Colonic mucosa (tissue), 4 donors: ENCODE measurements around the gene KLHL14. TPM values are rescaled to one million over a fixed set of nuclear protein-coding genes. Genes with fewer than 3 reads are reported as not detected.

Source experiments
- DNase-seq: peaks from one replicate; pipeline ENCODE4 v3.0.0-alpha.2; 2020
- H3K27ac ChIP-seq: fragments of 200-600 bp; one replicate; pipeline ENCODE4 v1.8.0; 2021
- H3K27me3 ChIP-seq: fragments of 200-600 bp; one replicate; pipeline ENCODE4 v1.8.0; 2021
- H3K36me3 ChIP-seq: fragments of 200-600 bp; one replicate; pipeline ENCODE4 v1.8.0; 2021
- H3K4me1 ChIP-seq: fragments of 200-600 bp; one replicate; pipeline ENCODE4 v1.8.0; 2021; ENCODE audit warnings: mild to moderate bottlenecking
- H3K4me3 ChIP-seq: fragments of 200-600 bp; one replicate; pipeline ENCODE4 v1.8.0; 2021
- H3K9ac ChIP-seq, 2 donors: one replicate each; pipeline ENCODE4 v1.7.0; 2013; ENCODE audit warnings: control low read depth in 2 of 2, low read depth in 2 of 2, low read length in 2 of 2
- H3K9me3 ChIP-seq: fragments of 200-600 bp; one replicate; pipeline ENCODE4 v1.8.0; 2021
- intact Hi-C: fragments of 100-400 bp; cut with DNase I; formaldehyde crosslinking; loops from one replicate; pipeline ENCODE4 v1.14.1; 2022
- total RNA-seq, 2 donors: library from RNA; stranded (reverse); fragmentation: NEBNext Ultra II Directional in 1 of 2; extraction: Animal tissue kit (Norgen Biotek cat#: 25700) in 1 of 2; gene quantifications; one replicate each; pipeline ENCODE4 v1.2.1, GENCODE V29; 2021
- TF ChIP-seq, protein P1 (sequence below): fragments of 200-600 bp; IDR thresholded peaks from one replicate; pipeline ENCODE4 v1.8.0; 2022; ENCODE audit warnings: antibody characterized with exemption, mild to moderate bottlenecking
- donor health status: healthy.
- donor health status: DM: no; HTN: no; CAD: no.
- donor health status: DM: no; HTN: no; CAD: no.

The KLHL14 gene
- total RNA-seq, 2 donors from 2014 or later, result 0.07 to 0.08 TPM

DNA sequence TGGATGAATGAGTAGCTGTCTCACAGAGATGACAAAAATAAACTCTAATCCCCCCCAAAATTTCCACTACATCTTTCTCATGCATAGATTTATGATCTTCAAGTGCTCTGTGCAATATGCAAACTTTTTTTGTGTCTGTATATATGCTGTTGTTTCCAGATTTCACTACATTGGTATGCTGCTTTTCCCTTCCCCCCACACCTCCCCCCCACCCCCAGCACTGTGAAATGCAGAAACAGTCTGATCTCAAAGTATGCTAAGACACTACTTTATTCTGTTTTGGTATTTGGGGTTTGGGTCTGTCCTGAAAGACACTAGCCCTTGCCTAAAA lies 524 bp upstream of the KLHL14 start:
- TF ChIP-seq, protein P1, sequence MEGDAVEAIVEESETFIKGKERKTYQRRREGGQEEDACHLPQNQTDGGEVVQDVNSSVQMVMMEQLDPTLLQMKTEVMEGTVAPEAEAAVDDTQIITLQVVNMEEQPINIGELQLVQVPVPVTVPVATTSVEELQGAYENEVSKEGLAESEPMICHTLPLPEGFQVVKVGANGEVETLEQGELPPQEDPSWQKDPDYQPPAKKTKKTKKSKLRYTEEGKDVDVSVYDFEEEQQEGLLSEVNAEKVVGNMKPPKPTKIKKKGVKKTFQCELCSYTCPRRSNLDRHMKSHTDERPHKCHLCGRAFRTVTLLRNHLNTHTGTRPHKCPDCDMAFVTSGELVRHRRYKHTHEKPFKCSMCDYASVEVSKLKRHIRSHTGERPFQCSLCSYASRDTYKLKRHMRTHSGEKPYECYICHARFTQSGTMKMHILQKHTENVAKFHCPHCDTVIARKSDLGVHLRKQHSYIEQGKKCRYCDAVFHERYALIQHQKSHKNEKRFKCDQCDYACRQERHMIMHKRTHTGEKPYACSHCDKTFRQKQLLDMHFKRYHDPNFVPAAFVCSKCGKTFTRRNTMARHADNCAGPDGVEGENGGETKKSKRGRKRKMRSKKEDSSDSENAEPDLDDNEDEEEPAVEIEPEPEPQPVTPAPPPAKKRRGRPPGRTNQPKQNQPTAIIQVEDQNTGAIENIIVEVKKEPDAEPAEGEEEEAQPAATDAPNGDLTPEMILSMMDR, result no peak
- H3K27me3 ChIP-seq, result peaks cover 35% of the 10 kb centered on the region
- no peaks in the 10 kb centered on the region for H3K9me3 ChIP-seq
- H3K27ac ChIP-seq, result no peak overlapping the region
- DNase-seq, result no peak
- intact Hi-C loops, result no loop called here
- H3K9ac ChIP-seq, result no peak overlapping the region
- no peaks in the 10 kb centered on the region for H3K36me3 ChIP-seq
- no peak overlapping the region for H3K4me3 ChIP-seq
- peaks cover 7% of the 10 kb centered on the region for H3K4me1 ChIP-seq

DNA sequence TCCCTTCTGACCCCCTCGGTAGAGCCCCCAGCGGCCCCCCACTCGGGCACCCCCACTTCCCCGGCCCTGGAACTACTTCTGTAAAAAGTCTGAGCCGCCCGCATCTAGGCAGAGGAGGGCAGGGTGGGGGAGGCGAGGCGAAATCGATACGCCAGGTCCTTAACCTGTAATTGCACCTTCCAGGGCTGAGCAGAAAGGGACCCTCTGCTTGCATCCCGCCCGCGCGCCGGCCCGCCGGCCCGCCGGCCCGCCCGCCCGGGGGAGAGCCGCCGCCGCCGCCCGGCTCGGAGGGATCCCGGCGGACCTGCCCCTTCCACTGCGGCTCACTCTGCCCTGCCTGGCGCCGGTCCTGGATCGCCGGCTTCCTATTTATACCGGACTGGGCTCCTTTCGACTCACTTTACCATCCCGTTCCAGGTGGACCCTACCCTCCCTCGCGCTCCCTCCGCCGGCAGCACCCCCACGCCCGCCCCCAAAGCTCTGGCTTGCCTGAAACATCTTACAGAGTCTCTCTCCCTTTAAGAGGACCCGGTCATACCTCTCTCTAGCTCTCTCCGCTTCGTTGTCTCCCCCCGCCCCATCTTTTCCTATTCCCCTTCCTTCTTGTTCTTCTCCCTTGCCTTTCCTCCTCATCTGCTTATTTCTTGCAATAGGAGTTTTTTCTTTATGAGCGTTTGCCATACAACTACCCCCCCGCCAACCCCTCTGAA lies 797 bp downstream of the KLHL14 start:
- peak overlapping the region in 1 of 2 donors; percentile 13 for H3K9ac ChIP-seq
- H3K27ac ChIP-seq, result no peak overlapping the region
- H3K4me3 ChIP-seq, result peak overlapping the region; percentile 24
- peaks cover 7% of the 10 kb centered on the region for H3K4me1 ChIP-seq
- no peaks in the 10 kb centered on the region for H3K36me3 ChIP-seq
- intact Hi-C loops, result no loop called here
- no peaks in the 10 kb centered on the region for H3K9me3 ChIP-seq
- TF ChIP-seq, protein P1, result no peak
- no peak for DNase-seq
- peaks cover 35% of the 10 kb centered on the region for H3K27me3 ChIP-seq

DNA sequence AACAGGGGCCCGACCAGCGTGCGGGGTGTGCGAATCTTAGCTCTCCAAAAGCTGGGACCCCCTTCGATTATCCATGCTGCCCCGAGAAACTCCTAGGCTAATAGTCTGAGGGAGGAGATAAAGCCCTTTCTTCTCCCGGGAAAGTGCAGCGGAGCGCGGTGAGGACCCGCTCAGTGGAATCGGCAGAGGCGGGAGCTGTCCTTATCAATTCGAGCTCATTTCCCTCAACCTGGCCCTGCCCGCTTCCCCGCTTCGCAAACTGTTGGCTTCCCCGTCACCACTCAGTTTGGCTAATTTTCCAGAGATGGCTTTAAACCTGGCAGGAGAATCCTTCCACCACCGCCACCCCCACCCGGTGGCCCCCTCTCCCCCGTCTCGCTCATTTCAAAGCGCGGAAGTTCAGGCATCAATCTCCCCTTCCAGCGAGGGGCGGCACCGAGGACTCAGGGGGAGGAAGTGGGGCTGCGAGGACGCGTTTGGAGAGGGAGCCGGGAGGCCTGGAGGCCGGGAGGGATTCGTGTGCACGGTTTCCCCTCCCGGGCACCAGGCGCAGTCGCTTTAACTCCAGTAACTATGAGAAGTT lies 1.6 kb downstream of the KLHL14 start:
- H3K4me1 ChIP-seq, result peaks cover 7% of the 10 kb centered on the region
- TF ChIP-seq, protein P1, result no peak
- peaks cover 35% of the 10 kb centered on the region for H3K27me3 ChIP-seq
- DNase-seq, result peak; percentile 22
- H3K9ac ChIP-seq, result no peak overlapping the region
- intact Hi-C loops, result no loop called here
- no peaks in the 10 kb centered on the region for H3K36me3 ChIP-seq
- no peaks in the 10 kb centered on the region for H3K9me3 ChIP-seq
- H3K4me3 ChIP-seq, result peak overlapping the region; percentile 24
- no peak overlapping the region for H3K27ac ChIP-seq

DNA sequence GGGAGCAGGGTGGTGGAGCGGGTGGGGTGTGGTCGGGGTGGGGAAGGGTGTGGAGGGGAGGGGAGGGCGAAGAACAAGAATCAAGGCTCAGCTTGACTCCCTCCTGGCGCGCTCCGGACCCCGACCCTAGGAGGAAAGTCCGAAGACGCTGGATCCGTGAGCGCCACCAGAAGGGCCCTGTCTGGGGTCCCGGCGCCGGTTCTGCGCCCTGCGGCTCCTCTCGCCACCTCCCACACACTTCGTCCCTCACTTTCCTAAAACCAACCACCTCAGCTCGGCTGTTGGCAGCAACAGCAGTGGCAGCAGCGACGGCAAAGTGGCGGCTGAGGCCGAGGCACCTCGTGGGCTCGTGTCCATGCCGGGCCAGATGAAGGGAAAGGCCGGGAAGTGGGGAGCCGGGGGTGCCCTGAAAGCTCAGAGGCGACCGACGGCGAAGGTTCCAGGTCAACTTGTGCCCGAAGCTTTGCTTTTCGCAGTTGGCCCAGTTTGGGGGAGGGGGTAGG lies 2.1 kb downstream of the KLHL14 start:
- peaks cover 35% of the 10 kb centered on the region for H3K27me3 ChIP-seq
- peak overlapping the region; percentile 24 for H3K4me3 ChIP-seq
- intact Hi-C loops, result no loop called here
- H3K27ac ChIP-seq, result no peak overlapping the region
- H3K4me1 ChIP-seq, result peaks cover 7% of the 10 kb centered on the region
- DNase-seq, result peak; percentile 21
- H3K9ac ChIP-seq, result no peak overlapping the region
- H3K9me3 ChIP-seq, result no peaks in the 10 kb centered on the region
- TF ChIP-seq, protein P1, result no peak
- no peaks in the 10 kb centered on the region for H3K36me3 ChIP-seq

DNA sequence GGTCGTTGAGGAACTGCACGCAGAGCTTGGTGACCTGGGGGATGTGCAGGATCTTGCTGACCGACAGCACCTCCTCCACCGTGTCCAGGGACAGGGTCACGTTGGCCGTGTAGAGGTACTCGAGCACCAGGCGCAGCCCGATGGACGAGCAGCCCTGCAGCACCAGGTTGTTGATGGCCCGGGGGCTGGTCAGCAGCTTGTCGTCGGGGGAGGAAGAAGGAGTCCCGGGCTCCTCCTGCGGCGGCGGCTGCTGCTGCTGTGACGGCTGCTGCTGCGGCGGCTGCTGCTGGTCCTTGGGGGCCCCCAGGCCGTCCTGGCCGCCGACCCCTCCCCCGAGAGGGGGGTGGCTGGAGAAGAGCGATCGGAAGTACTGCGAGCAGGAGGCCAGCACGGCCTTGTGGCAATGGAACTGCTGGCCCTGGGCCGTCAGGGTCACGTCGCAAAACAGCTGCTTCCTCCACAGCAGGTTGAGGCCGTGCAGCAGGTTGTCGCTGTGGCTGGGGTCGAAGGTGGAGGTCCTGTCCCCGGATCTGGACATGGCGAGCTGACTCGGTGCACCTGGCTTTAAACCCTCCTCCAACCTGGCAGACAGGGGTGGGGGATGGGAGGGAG lies 2.7 kb downstream of the KLHL14 start:
- no peak overlapping the region for H3K9ac ChIP-seq
- no peaks in the 10 kb centered on the region for H3K9me3 ChIP-seq
- H3K4me3 ChIP-seq, result peak overlapping the region; percentile 22
- intact Hi-C loops, result no loop called here
- H3K27ac ChIP-seq, result no peak overlapping the region
- TF ChIP-seq, protein P1, result no peak
- peaks cover 35% of the 10 kb centered on the region for H3K27me3 ChIP-seq
- no peak for DNase-seq
- H3K36me3 ChIP-seq, result no peaks in the 10 kb centered on the region
- H3K4me1 ChIP-seq, result peaks cover 7% of the 10 kb centered on the region
